OCI-LY7 (cell line): ENCODE results near the gene TMC2. TPM values are rescaled to one million over a fixed set of nuclear protein-coding genes. Genes with fewer than 3 reads are reported as not detected.

ENCODE experiments used
- BruUV-seq: library from RNA; stranded (reverse); fragments of 400-500 nt; replicated peaks from 2 replicates; lab custom pipeline; 2021; lab: Mats Ljungman, UMichigan
- CTCF ChIA-PET: fragments of 300-600 bp; sonication (Branson Sonifier 250); formaldehyde crosslinking; loops from one replicate; lab custom pipeline; 2022; ENCODE audit warnings: antibody characterized with exemption; ENCODE audit not compliant: unreplicated experiment; lab: Charles Lee
- POLR2A ChIA-PET: fragments of 300-600 bp; sonication (Branson Sonifier 250); formaldehyde crosslinking; loops from one replicate; lab custom pipeline; 2022; ENCODE audit warnings: antibody characterized with exemption; lab: Charles Lee
- DNase-seq: peaks from one replicate; pipeline ENCODE4 v3.0.0-alpha.2; 2015; ENCODE audit warnings: low spot score
- H2AFZ ChIP-seq: fragments of 200-600 bp; sonication (generic), shearing (Covaris generic); 2 replicates; pipeline ENCODE4 v1.6.1; 2014; ENCODE audit warnings: mild to moderate bottlenecking, antibody characterized with exemption, low read length, moderate library complexity
- H3K27ac ChIP-seq: fragments of 200-600 bp; sonication (generic); 2 replicates; pipeline ENCODE4 v1.5.1; 2014; ENCODE audit warnings: mixed run types, low read depth, mild to moderate bottlenecking, moderate library complexity, low read length, inconsistent platforms; ENCODE audit not compliant: poor library complexity, severe bottlenecking
- H3K36me3 ChIP-seq: fragments of 200-600 bp; sonication (generic); 2 replicates; pipeline ENCODE4 v1.6.1; 2014; ENCODE audit warnings: mild to moderate bottlenecking, antibody characterized with exemption, low read length, moderate library complexity, mixed read lengths; ENCODE audit not compliant: insufficient read depth
- H3K4me1 ChIP-seq: fragments of 200-600 bp; sonication (generic); 2 replicates; pipeline ENCODE4 v1.5.1; 2014; ENCODE audit warnings: mild to moderate bottlenecking, low read length; ENCODE audit not compliant: insufficient read depth, poor library complexity, severe bottlenecking
- H3K4me2 ChIP-seq: fragments of 200-600 bp; sonication (generic); 2 replicates; pipeline ENCODE4 v1.6.1; 2014; ENCODE audit warnings: mild to moderate bottlenecking, low read length
- H3K4me3 ChIP-seq: fragments of 200-600 bp; sonication (generic); 2 replicates; pipeline ENCODE4 v1.5.1; 2014; ENCODE audit warnings: mild to moderate bottlenecking, low read depth, low read length; ENCODE audit not compliant: poor library complexity, severe bottlenecking
- H3K79me2 ChIP-seq: fragments of 200-600 bp; sonication (generic); 2 replicates; pipeline ENCODE4 v1.6.1; 2016; ENCODE audit warnings: low read depth, mild to moderate bottlenecking, low read length, moderate library complexity, mixed read lengths; ENCODE audit not compliant: insufficient read depth
- H3K9me2 ChIP-seq: fragments of 200-600 bp; sonication (generic); 2 replicates; pipeline ENCODE4 v1.6.1; 2016; ENCODE audit warnings: mild to moderate bottlenecking, low read length, mixed read lengths; ENCODE audit not compliant: insufficient read depth
- H3K9me3 ChIP-seq: fragments of 200-600 bp; sonication (generic); 2 replicates; pipeline ENCODE4 v1.6.1; 2014; ENCODE audit warnings: mild to moderate bottlenecking, mixed run types, low read length, mixed read lengths
- H4K20me1 ChIP-seq: fragments of 200-600 bp; sonication (generic); 2 replicates; pipeline ENCODE4 v1.6.1; 2014; ENCODE audit warnings: mild to moderate bottlenecking, antibody characterized with exemption, low read length, moderate library complexity, mixed read lengths; ENCODE audit not compliant: insufficient read depth
- CTCF ChIP-seq: fragments of 200-600 bp; sonication (generic); conservative IDR thresholded peaks from 2 replicates; pipeline ENCODE4 v1.5.1; 2014; ENCODE audit warnings: mild to moderate bottlenecking, antibody characterized with exemption, low read length, moderate library complexity, mixed read lengths
- EZH2phosphoT487 ChIP-seq: fragments of 200-600 bp; sonication (generic); IDR thresholded peaks from 2 replicates; pipeline ENCODE4 v1.6.1; 2018; ENCODE audit warnings: low read depth, borderline replicate concordance, mild to moderate bottlenecking, mixed run types, antibody characterized with exemption, low read length, moderate library complexity, mixed read lengths
- intact Hi-C: fragments of 100-400 bp; cut with micrococcal nuclease; formaldehyde crosslinking; loops from one replicate; pipeline ENCODE4 v1.10.0; 2022; ENCODE audit not compliant: unreplicated experiment
- total RNA-seq, 2 experiments: library from RNA; depleted of rRNA in 1 of 2; stranded (reverse); fragments of >200 nt in 1 of 2; shearing (Covaris generic) in 1 of 2; gene quantifications; 2 replicates each; pipeline ENCODE4 v1.2.3, GENCODE V29; 2014 to 2022

The TMC2 gene
- total RNA-seq, 2 experiments from 2014 or later: not detected

GRCh38 chr20:2617099-2617714 lies 80.8 kb downstream of the TMC2 start:
- H3K79me2 ChIP-seq: no peaks in the 10 kb centered on the region
- BruUV-seq: no TSS peak
- POLR2A ChIA-PET: interaction anchor here (0.6 kb wide), 1 partner anchor 59 kb away, joined by 3 read pairs; no protein-coding TSS in a partner anchor

GRCh38 chr20:2618815-2619214 lies 82.4 kb downstream of the TMC2 start:
- Histone ChIP-seq H3K4me1 (no peaks in the 10 kb centered on the region), H3K9me2 (no peaks in the 10 kb centered on the region), H3K79me2 (no peaks in the 10 kb centered on the region), H3K4me2 (no peak overlapping the region), H3K36me3 (no peaks in the 10 kb centered on the region), H2AFZ (no peak overlapping the region), H4K20me1 (no peaks in the 10 kb centered on the region), H3K9me3 (no peaks in the 10 kb centered on the region), H3K4me3 (no peak overlapping the region), H3K27ac (no peak overlapping the region)
- intact Hi-C loops: no loop called here
- no TSS peak for BruUV-seq
- no peak for DNase-seq
- CTCF ChIA-PET: no interaction called here
- POLR2A ChIA-PET: no interaction called here
- no peak for TF ChIP-seq EZH2phosphoT487

More at GRCh38 chr20:2617099-2617714, 80.8 kb downstream of the TMC2 start:
- Histone ChIP-seq H3K27ac (no peak overlapping the region), H3K9me2 (no peaks in the 10 kb centered on the region), H3K36me3 (no peaks in the 10 kb centered on the region), H3K9me3 (no peaks in the 10 kb centered on the region), H3K4me3 (no peak overlapping the region), H3K4me1 (no peaks in the 10 kb centered on the region), H3K4me2 (no peak overlapping the region), H2AFZ (no peak overlapping the region), H4K20me1 (no peaks in the 10 kb centered on the region)
- intact Hi-C loops: no loop called here
- CTCF ChIA-PET: no interaction called here
- peak; percentile 5 for DNase-seq
- TF ChIP-seq EZH2phosphoT487: no peak
- TF ChIP-seq CTCF: no peak

GRCh38 chr20:2619337-2619736 lies 83.0 kb downstream of the TMC2 start:
- BruUV-seq: no TSS peak
- no peak overlapping the region for H3K4me3 ChIP-seq
- no peaks in the 10 kb centered on the region for H3K4me1 ChIP-seq
- no peak overlapping the region for H2AFZ ChIP-seq
- POLR2A ChIA-PET: no interaction called here
- no peaks in the 10 kb centered on the region for H3K79me2 ChIP-seq
- H3K27ac ChIP-seq: no peak overlapping the region
- H3K4me2 ChIP-seq: no peak overlapping the region
- H3K9me2 ChIP-seq: no peaks in the 10 kb centered on the region
- H3K36me3 ChIP-seq: no peaks in the 10 kb centered on the region
- no peak for DNase-seq
- no peaks in the 10 kb centered on the region for H4K20me1 ChIP-seq
- no peak for TF ChIP-seq CTCF
- TF ChIP-seq EZH2phosphoT487: no peak
- CTCF ChIA-PET: no interaction called here
- intact Hi-C loops: no loop called here
- no peaks in the 10 kb centered on the region for H3K9me3 ChIP-seq
